Dedifferentiated amniotic fluid mesenchymal stem cell (primary cell): ENCODE data around the gene HAPSTR1.
"Not testable (repeated sequence)": the region's sequence is repeated elsewhere in the genome, so short reads cannot be mapped to it uniquely, and the experiment has no call there.

Experiments used
- DNase-seq: peaks from one replicate; pipeline ENCODE4 v3.0.0-alpha.2; 2016; ENCODE audit errors: extremely low spot score

Gene HAPSTR1, protein sequence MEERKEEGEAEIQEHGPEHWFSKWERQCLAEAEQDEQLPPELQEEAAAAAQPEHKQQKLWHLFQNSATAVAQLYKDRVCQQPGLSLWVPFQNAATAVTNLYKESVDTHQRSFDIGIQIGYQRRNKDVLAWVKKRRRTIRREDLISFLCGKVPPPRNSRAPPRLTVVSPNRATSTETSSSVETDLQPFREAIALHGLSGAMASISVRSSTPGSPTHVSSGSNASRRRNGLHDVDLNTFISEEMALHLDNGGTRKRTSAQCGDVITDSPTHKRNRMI

DNA sequence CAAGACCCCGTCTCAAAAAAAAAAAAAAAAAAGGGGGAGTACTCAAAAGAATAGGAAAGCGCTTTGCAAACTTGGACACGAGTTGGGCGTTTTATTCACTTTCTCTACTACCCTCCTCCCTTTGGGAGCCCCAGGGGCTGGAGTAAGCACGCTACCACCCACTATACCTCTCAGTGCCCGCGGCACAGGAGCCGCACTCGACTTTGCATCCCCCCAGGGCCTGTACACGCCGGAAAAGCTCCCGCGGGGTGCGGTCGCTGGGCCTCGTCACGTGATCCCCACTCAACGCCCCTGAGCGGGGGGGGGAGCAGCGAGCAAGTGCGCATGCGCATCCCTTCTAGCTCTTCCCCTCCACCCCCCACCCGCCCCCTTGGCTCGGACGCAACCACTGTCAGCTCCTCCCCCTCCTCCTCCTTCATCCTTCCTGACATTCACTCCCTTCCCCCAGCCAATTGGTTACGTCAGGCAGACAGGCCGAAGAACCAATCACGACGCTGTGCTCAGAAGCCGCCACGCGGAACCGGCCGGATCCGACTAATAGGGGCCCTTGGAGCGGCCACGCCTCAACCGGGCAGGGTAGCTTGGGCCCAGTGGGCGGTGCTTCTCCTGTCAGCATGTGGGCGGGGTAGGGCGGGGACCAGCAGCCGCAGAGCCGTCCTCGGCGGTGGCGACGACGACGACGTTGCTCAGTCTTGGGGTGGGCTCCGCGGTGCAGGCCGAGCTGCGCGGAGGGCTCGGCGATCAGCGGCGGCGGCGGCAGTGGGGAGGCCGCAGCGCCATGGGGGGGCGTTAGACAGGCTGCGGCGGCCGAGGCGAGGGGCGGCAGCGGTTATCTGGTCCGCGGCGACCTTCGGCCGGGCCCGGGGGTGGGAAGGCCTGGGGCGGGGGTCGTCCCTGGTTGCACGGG lies at the start of gene HAPSTR1:
TSS of gene HAPSTR1 (plus strand) at position 685 of the 907 bp plus-strand sequence. CDS start 401 bp downstream, outside the sequence.
- peak; percentile 100 for DNase-seq

DNA sequence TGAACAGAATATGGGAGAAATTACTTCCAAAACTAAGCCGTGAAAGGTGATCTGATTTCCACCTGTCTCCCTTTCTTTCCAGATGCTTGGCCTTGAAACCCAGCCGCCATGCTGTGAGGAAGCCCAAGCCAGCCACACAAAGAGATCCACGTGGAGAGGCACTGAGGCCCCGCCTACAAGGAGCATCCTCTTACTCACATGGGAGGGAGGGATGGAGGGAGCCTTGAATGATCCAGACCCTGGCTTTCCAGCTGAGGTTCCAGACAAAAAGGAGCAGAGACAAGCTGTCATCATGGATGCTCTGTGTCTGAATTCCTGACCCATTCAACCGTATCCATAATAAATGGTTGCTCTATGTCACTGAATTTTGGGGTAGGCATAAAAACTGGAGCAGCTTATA lies 48.9 kb upstream of the HAPSTR1 start:
- DNase-seq = no peak

DNA sequence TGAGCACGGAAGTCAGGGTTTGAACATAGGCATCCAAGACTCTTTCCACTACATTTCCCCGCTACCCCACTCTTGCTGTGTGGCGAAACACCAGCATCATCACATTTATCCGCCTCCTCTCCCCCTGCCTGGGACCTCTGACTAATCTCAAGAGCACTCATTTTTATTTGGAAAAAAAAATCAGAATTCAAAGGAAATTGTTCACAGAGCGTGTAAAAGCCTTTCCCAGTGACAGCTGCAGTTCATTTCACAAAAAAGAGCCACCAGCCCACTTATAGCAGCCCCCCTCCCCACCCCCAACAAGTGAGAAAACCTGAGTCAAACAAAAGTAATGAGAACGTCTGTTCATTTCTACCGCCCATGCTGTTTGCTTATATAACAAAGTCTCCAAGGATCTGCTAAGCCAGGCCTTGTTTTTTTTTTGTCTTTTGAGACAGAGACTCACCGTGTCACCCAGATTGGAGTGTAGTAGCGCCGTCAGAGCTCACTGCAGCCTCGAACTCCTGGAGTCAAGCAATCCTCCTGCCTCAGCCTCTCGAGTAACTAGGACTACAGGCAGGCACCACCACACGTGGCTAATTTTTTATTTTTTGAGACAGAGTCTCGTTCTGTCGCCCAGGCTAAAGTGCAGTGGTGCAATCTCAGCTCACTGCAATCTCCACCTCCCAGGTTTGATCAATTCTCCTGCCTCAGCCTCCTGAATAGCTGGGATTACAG lies 48.3 kb upstream of the HAPSTR1 start:
- peak; percentile 74 for DNase-seq

DNA sequence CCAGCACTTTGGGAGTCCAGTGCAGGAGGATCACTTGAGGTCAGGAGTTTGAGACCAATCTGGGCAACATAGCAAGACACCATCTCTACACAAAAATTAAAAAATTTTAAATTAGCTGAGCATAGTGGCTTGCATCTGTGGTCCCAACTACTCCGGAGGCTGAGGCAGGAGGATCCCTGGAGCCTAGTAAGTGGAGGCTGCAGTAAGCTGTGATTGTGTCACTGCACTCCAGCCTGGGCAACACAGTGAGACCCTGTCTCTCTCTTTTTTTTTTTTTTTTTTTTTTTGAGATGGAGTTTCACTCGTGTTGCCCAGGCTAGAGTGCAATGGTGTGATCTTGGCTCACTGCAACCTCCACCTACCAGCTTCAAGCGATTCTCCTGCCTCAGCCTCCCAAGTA lies 45.9 kb upstream of the HAPSTR1 start:
- DNase-seq = not testable (repeated sequence)

DNA sequence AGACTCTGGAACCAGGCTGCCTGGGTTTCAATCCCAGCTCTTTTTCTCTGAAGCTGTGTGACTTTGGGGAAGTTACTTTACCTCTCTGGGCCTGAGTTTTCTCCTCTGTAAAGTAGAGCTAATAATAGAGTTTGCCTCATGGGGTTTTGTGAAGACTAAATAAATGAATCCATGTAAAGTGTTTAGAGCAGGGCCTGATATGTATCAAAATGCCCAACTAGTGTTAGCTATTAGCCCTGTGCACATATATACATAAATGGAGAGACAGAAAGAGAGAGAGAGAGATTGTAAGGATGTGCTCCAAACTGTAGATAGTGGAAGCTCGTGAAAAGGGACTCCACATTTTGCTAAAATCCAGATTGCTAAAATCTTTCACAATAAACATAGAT lies 44.8 kb upstream of the HAPSTR1 start:
- no peak for DNase-seq

DNA sequence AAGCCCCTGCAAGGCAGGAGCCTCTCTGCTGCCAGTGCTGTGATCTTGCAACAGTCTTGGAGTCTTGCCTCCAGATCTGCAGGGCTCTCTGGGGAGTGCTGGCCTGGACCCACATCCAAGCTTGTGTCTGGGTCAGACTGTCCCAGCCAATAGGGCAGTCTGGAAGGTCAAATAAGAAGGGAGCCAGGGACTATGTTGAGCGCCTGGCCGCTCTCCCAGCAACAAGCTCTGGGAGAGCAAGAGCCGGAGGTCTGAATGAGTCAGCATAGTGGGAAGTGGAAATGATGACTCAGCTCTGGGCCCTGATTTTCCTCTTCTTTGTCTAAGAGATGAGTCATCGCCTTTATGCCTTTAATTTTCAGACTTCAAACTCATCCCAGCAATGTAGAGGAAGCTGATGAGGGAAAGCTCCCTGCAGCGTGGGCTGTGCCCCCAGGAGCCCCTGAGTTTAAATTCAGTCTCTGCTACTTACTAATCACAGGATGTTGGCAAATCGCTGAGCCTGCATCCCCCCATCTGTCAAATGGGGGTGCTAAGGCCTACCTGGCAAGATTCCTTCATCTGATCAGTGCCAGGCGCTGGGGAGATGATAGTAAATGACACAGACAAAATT lies 43.6 kb upstream of the HAPSTR1 start:
- peak; percentile 99 for DNase-seq

DNA sequence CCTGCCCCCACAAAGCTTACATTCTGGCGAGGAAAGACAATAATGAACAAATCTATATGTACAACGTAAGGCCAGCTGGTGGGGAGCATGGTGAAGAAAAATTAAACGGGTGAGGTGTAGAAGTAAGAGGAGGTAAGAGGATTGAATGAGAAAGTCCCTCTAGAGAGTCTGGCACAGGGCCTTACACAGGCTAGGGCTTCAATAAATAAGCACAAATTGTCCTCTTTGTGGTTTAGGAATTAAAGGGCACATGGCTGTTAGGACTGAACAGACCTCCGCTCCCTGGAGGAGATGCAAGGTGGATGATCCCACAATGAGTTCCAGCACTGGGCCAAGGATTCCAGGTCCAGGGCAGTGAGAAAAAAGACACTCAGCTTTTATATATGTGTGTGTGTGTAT lies 43.1 kb upstream of the HAPSTR1 start:
- no peak for DNase-seq

DNA sequence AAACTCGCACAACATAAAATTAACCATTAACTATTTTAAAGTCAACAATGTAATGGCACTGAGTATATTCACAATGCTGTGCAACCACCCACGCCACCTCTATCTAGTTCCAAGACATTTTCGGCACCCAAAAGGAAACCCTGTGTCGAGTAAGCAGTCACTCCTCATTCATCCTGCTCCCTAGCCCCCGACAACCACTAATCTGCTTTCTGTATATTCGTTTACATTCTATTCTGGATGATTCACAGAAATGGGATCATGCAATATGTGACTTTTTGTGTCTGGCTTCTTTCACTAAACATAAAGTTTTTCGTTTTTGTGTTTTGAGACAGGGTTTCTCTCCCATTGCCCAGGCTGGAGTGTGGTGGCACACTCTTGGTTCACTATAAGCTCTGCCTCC lies 42.2 kb upstream of the HAPSTR1 start:
- peak; percentile 72 for DNase-seq

DNA sequence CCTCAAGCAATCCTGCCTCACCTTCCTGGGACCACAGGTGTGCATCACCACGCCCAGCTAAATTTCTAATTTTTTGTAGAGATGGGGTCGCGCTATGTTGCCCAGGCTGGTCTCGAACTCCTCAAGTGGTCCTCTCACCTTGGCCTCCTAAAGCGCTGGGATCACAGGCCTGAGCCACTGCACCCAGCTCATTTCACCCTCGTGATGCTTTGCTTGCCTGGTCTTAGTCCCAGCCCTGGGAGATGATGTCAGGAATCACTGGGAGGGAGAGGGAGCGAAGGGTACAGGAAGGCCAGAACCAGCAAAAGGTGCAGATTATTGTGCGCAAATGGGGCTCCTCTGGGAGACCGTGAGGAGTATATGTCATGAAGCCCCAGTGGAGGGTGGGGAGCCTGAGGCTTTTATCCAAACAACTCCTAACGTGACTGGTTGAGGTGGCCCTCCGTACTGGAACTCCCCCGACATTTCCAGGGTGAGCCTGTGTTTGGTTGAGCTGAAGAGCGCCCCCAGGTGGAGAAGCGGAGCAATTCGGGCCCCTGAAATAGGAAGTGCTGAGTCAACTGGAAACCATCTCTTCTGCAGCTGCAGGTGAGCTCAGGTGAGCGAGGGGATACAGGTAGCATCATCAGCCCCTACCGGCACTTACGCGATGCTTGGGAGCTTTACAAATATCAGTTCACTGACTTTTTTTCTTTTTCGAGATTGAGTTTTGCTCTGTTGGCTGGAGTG lies 41.2 kb upstream of the HAPSTR1 start:
- no peak for DNase-seq

DNA sequence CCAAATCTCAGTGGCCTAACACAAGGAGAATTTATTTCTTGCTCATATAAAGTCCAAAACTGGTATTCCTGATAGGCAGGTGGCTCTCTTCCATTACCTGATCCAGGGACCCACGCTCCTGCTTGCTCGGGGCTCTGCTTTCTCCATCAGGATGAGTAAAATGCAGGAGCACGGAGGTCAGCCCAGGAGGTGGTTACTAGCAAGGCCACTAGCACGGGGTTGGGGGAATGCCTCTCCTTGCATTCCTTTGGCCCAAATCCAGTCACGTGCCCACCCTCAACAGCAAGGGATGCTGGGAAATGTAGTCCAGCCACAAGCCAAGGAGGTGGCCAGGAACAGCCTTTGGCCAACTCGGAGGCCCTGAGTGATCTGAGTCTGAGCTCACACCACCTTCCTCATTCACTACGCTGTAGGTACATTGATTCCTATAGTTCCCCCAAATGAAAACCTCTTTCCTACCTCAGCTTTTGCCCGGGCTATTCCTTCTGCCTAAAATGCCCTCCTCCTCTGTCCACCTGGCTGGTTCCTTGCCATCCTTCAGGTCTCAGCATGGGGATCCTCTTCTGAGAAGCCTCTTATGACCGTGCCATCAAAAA lies 38.3 kb upstream of the HAPSTR1 start:
- no peak for DNase-seq

DNA sequence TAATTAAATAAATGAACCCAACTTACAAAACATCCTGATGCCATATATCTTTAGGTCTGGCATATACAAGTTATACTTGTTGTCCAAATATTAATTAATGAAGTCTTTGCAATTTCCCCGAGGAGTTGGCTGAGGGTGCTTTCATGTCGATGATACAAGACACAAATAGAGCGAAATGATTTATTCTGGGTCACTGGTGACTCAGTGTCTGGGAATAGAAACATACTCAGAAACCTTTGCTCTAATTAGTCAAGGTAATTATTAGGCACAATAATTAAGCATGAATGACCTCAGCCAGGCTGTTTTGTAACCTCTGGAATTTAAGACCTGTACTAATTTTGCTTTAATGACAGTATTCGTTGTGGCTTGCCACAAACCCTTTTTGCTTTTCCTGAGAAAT lies 37.0 kb upstream of the HAPSTR1 start:
- no peak for DNase-seq

DNA sequence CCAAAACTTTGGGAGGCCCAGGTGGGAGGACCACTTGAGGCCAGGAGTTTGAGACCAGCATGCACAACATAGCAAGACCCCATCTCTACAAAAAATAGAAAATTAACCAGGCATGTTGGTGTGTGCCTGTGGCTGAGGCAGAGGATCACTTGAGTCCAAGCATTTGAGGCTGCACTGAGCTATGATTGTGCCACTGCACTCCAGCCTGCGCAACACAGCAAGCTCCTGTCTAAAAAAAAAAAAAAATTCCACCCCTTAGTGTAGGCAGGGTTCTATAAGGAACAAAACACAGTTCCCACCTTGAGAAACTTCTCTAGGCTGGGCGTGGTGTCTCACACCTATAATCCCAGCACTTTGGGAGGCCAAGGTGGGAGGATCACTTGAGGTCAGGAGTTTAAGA lies 36.3 kb upstream of the HAPSTR1 start:
- no peak for DNase-seq

DNA sequence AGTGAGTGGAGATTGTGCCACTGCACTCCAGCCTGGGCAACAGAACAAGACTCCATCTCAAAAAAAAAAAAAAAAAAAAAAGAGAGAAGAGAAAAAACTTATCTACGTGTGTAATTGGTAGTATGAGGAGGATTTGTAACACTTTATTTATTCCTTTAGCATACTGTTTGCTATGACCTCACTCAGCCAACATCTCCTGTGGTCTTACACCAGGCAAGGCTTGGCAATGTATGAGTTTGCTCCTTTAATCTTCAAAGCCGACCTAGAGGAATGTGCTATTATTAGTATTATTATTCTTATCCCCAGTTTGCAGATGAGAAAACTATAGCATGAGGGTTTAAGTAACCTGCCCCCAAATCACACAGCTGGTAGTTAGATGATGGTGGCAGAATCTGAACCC lies 35.8 kb upstream of the HAPSTR1 start:
- no peak for DNase-seq

DNA sequence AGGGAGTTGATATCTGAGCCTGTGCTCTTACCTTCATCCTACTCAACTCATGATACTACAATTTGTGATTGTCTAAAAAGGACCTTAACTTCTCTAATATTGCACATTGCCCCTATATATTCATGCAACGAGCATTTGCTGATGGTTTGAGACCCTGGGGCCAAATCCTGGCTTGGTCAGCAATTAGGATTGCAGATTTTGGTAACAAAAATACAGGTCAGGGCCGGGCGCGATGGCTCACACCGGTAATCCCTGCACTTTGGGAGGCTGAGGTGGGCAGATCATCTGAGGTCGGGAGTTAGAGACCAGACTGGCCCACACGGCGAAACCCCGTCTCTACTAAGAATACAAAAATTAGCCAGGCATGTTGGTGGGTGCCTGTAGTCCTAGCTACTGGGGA lies 35.4 kb upstream of the HAPSTR1 start:
- DNase-seq = no peak

DNA sequence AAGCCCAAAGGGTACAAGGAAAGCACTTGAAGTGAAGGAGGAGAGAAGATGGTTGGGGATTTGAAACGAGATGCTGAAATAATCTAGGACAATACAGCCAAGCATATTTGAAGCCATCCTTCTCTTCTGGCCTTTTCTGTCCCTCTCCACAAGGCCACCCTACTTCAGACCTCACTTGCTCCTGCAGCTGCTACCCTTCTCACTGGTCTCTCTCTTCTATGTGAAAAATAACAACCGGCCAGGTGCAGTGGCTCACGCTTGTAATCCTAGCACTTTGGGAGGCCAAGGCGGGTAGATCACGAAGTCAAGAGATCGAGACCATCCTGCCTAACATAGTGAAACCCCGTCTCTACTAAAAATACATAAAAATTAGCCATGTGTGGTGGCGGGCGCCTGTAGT lies 33.2 kb upstream of the HAPSTR1 start:
- no peak for DNase-seq

DNA sequence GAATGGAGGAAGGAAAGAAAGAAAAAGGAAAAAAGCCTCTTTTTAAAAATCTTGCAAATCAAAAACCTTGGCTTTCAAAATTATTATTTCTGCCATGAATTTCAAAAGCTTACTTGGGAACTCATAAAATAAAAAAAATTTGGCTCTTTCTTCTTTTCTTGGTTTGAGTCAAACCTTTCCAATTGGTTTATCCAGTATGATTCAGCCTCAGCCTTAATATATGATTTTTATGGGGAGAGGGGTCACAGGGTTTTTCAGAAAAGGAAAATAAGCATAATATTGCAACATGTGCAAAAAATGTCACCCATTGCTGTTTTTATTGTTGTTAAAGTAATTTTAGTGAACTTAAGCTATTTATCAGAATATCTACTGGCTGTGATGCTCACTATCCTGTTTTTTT lies 31.2 kb upstream of the HAPSTR1 start:
- DNase-seq = no peak

DNA sequence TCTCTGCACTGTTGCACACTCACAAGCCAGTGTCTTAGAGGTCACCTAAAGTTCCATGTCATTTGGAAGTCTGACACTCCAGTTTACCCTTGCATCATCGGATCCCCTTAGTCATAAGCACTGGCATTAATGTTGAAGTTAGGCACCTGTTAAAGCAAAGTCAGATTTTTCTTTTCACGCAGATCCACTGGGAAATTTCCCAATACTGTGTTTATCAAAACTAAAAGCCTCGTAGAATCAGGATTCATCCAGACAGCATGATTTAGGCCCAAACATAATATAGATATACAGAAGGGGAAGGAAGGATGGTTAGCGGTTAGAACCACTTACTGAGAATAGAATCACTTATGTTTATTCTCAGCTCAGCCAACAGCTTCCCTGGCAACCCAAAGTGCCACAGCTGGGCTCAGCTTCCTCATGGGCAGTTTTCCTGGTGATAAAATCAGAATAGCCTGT lies 30.1 kb upstream of the HAPSTR1 start:
- DNase-seq = no peak

DNA sequence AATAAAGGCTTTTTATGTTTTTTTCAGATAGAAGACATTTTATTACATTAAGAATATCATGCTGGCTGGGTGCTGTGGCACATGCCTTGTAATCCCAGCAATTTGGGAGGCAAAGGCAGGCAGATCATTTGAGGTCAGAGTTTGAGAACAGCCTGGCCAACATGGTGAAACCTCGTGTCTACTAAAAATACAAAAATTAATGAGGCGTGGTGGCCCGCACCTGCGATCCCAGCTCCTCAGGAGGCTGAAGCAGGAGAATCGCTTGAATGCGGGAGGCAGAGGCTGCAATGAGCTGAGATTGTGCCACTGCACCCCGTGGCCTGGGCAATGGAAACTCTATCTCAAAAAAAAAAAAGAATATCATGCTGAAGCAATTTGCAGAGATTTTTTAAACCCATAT lies 29.1 kb upstream of the HAPSTR1 start:
- no peak for DNase-seq

DNA sequence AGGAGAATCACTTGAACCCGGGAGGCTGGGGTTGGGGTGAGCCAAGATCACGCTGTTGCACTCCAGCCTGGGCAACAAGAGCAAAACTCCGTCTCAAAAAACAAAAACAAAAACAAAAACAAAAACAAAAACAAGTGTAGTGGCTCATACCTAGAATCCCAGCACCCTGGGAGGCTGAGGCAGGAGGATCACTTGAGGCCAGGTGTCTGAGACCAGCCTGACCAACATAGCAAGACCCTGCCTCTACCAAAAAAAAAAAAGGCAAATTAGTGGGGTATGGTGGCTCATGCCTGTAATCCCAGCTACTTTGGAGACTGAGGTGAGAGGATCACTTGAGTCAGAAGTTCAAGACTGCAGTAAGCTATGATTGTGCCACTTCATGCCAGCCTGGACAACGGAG lies 26.4 kb upstream of the HAPSTR1 start:
- no peak for DNase-seq

DNA sequence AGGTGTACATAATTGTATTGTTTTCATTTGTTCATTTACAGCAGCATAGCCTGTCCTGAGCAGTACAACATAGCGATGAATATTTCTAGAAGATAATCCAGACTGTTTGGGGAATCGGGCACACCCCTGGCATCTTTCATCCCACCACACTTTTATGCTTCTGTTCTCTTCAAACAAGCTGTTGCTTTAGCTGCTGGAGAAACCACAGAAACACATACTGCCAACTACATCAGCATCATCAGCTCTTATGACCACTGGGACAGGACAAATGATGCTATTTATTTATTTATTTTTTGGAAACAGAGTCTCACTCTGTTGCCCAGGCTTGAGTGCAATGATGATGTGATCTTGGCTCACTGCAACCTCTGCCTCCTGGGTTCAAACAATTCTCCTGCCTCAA lies 22.6 kb upstream of the HAPSTR1 start:
- no peak for DNase-seq

DNA sequence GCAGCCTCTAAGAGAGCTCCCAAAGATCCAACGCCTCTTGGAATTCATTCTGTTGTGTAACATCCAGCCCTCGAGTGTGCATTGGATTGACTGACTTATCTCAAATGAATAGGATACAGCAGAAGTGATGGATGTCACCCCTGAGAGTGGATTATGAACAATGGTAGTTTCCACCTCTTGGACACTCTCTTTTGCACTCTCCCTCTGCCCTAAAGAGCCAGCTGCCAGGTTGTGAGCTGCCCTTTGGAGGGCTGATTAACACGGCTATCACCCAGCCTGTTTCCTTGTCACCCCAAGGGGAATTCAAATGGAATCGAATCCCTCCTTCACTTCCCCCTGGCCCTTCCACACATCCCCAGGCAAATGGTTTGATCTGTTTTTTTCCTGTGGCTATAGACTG lies 21.2 kb upstream of the HAPSTR1 start:
- no peak for DNase-seq
